ENCODE data around the gene GNG4.
A peak's percentile ranks its signal among the peaks of the same experiment; 100 is the strongest.
"Not testable (repeated sequence)": the region's sequence is repeated elsewhere in the genome, so short reads cannot be mapped to it uniquely, and the experiment has no call there.

GNG4 gene

DNA sequence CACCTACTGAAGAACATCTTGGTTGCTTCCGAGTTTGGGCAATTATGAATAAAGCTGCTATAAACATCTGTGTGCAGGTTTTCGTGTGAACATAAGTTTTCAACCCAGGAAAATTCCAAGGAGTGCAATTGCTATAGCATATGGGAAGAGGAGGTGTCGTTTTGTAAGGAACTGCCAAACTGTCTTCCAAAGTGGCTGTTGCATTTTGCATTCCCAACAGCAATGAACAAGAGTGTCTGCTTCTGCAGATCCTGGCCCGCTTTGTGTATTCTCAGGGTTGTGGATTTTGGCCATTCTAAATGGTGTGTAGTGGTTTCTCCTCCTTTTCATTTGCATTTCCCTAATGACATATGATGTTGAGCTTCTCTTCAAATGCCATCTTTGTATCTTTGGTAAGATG, 23.8 kb downstream of the GNG4 start:
- no peak for DNase-seq (ENCODE audit: low read depth in 2 of 2)

GRCh38 chr1:235625340-235625739, 24.2 kb downstream of the GNG4 start:
- no peak for DNase-seq (ENCODE audit: low read depth in 2 of 2)

- DNase-seq (ENCODE audit: low read depth in 2 of 2): no peak
Observed at GRCh38 chr1:235624721-235625333, 24.8 kb downstream of the GNG4 start.

DNA sequence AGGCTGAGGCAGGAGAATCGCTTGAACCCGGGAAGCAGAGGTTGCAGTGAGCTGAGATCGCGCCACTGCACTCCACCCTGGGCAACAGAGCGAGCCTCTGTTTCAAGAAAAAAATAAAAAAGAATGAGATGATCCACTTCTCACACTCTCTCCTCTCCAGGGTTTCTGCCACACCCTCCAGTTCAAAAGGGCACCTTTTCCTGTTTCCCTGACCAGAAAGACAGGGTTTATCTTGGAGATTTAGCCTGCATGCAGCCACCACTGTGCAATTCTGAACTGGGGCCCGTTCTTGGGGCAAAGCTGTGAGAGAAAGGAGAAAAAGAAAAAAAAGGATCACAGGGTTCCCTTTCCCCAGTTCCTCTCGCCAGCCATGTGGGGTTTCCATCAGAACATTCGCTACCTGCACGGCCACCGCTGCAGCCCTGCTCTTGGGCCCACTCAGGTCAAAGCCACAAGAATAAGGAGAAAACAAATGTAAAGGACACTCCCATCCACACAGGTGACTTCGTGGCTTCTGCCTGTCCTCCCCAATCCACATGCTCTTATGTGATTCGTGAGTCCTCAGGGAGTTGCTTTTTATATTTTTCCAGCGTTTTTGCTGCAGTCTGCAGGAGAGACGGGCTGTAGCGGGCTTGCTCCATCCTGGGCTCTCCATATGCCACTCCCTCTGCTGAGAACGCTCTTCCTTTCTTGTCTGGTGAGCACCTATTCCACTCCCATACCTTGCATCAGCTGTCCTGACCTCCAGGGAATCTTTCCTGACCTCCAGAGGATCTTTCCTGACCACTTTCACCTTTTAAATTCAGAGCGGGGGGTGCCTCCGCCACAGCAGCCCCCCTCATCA, 26.4 kb downstream of the GNG4 start:
- no peak for DNase-seq (ENCODE audit: low read depth in 2 of 2)

GRCh38 chr1:235619149-235619548, 30.4 kb downstream of the GNG4 start:
- not testable (repeated sequence) for DNase-seq (ENCODE audit: low read depth in 2 of 2)

GRCh38 chr1:235617808-235618207, 31.8 kb downstream of the GNG4 start:
- no peak for DNase-seq (ENCODE audit: low read depth in 2 of 2)

DNA sequence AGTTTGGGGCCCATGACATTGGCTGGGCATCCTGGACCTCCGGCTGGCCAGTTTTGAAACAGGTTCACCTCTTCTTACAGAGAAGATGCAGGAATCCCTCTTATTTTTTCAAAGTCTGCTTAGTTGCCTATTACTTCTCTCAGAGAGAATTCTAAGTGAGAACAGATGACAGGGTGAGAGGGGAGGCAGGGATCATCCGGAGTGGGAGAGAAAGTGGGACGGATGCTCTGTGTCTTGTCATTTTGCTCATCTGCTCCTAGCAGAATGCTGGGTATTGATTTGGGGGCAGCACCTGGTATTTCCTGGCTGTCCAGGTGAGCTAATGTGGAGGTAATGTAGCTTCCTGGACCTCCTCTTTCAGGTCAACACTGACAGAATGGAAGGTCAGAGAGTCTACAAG, 32.4 kb downstream of the GNG4 start:
- DNase-seq (ENCODE audit: low read depth in 2 of 2): no peak

GRCh38 chr1:235614442-235614954, 35.1 kb downstream of the GNG4 start:
- DNase-seq (ENCODE audit: low read depth in 2 of 2): no peak

- no peak for DNase-seq (ENCODE audit: low read depth in 2 of 2)
Observed at GRCh38 chr1:235613602-235614001, 36.0 kb downstream of the GNG4 start.

DNA sequence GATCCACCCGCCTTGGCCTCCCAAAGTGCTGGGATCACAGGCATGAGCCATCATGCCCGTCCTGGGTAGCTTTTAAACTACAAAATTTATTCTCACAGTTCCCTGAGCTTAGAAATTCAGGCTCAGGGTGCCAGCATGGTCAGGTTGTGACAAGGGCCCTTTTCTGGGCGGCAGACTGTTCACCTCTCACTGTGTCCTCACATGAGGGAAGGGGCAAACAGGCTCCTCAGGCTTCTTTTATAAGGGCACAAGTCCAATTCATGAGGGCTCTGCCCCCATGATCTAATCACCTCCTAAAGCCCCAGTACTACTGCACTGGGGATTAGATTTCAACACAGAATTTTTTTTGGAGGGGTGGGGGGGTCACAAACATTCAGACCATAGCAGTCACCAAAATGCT, 36.8 kb downstream of the GNG4 start:
- no peak for DNase-seq (ENCODE audit: low read depth in 2 of 2)

DNA sequence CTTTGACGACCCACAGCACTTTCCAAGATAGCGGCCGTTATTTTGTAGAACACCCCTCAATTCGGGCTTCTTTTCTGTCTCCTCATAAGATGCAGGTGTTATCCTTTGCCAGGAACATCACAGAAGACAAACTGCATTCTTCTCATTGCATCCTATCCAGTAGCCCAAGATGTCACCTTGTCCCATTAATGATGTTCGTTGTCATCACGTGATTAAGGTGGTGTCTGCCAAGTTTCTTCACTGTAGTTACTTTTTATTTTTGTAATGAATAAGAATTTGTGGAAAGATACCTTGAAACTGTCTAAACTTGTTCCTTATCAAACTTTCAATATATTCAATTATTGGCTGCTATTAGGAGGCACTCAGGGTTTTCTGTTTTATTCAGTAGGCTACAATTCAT, 39.4 kb downstream of the GNG4 start:
- no peak for DNase-seq (ENCODE audit: low read depth in 2 of 2)

- no peak for DNase-seq (ENCODE audit: low read depth in 2 of 2)
Observed at GRCh38 chr1:235608278-235608677, 41.3 kb downstream of the GNG4 start.

DNA sequence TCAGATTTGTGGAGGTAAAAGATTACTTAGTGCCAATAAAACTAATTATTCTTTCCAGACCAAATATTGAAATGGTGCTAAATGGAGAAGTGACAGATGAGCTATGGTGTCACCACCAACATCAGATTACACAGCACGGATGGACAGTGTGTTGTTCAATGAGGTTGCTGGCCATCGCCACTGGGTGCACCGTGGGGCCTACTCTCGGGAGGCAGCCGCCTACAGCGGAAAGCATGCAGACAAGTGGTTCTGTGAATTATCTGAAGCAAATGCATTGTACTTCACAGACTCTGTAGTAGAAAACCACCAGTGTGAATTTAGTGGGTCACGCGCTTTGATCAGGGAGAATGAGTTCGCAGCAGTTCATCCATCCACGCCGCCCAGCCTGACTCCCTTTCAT, 42.3 kb downstream of the GNG4 start:
- no peak for DNase-seq (ENCODE audit: low read depth in 2 of 2)

GRCh38 chr1:235601104-235601503, 48.5 kb downstream of the GNG4 start:
- peak in 1 of 2 donors; percentile 10 for DNase-seq (ENCODE audit: low read depth in 2 of 2)

DNA sequence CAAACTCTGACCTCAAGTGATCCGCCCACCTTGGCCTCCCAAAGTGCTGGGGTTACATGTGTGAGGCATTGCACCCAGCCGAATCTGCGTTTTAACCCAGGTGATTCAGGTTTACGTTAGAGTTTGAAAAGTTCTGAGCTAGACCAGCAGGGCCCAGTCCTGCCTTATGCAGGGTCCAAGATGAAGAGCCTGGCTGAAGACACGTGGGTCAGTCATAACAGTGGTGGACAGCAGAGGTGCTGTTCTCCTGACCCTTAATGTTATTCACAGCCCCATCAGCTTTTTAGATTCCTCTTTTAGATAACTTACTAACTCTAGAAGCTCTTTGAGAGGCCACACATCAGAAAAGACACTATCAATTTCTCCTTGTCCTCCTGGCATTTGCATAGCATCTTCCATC, 50.0 kb downstream of the GNG4 start:
- no peak for DNase-seq (ENCODE audit: low read depth in 2 of 2)

GRCh38 chr1:235597867-235598553, 51.6 kb downstream of the GNG4 start:
- DNase-seq (ENCODE audit: low read depth in 2 of 2): no peak

DNA sequence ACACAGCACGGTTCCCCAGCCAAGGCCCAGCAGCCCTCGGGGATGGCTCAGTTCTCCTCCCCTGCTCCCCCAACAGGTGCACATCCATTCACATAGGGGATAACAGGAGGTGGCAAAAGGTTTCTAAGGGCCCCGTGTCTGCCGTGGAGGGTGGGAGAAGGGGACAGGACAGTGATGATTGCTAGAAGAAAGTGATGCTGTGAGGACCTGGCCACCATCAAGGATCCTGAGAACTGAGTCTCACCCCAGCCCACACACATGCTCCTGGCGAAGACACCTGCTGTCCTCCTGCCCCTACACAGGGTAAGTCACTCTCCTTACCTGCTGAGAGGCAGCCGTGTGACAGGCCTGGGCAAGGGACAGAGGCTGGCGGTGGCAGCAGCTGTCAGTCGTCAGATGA, 54.5 kb downstream of the GNG4 start:
- DNase-seq (ENCODE audit: low read depth in 2 of 2): no peak

GRCh38 chr1:235594281-235594895, 55.2 kb downstream of the GNG4 start:
- DNase-seq (ENCODE audit: low read depth in 2 of 2): not testable (repeated sequence)

DNA sequence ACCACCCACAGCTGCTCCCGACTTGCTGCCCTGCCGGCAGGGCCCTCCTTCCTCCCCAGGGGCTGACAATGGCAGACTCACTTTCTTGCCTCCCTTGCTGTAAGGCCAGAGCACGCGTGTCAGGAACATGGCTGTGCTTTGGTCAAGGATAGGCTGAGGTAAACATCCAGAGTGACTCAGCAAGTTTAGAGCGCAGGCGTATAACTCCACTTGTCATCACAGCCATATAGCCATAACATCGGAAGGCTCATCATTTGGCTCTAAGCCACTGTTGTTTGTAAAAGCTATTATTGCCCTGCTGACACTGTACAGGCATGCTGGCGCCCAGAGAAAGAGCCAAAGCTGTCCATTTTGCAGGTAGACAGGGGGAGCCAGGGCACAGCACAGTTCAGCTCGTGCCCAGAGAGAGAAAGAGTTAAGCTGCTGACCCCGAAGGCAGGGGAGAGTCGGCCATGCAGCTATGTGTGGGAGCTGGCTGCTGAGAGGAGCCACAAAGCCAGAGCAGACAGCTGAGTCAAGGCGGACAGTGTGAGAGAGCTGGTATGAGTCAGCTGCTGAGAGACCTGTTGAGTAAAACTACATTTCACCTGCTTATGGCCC, 60.6 kb downstream of the GNG4 start:
- DNase-seq (ENCODE audit: low read depth in 2 of 2): no peak

- no peak for DNase-seq (ENCODE audit: low read depth in 2 of 2)
Observed at GRCh38 chr1:235588156-235588555, 61.4 kb downstream of the GNG4 start.

DNA sequence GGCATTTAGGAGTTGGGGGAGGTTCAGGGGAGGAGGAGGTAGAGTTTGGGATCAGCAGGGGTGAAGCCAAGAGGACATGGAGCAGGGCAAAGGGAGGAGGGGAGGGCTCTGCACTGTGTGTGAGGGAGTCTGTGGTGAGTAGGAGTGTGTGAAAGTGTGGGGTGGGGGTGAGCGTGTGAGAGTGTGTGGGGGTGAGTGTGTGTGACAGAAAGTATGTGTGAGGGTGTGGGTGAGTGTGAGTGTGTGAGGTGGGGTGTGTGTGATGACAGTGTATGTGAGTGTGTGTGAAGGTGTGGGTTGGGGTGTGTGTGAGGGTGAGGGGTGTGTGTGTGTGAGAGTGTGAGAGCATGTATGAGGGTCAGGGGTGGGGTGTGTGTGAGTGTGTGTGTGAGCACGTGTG, 62.6 kb downstream of the GNG4 start:
- no peak for DNase-seq (ENCODE audit: low read depth in 2 of 2)

DNA sequence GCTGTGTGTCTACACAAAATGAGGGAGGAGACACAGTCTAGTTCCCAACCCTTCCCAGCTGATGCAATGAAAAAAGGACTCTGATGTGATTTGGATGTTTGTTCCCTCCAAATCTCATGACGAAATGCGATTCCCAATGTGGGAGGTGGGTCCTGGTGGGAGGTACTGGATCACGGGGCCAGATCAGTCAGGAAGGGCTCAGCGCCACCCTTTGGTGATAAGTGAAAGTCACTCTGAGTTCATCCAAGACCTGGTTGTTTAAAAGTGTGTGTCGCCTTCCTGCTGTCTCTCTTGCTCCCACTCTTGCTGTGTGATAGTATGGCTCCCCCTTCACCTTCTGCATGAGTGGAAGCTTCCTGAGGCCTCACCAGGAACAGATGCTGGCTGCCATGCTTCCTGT, 63.2 kb downstream of the GNG4 start:
- DNase-seq (ENCODE audit: low read depth in 2 of 2): no peak

Data from stimulated activated CD4-positive, alpha-beta T cell treated with anti-CD3 and anti-CD28 coated beads, Interleukin-4, amount 100 ng/mL, for 48 hours (primary cell).